ENCODE data around the gene ASTN1.

The ASTN1 gene

DNA sequence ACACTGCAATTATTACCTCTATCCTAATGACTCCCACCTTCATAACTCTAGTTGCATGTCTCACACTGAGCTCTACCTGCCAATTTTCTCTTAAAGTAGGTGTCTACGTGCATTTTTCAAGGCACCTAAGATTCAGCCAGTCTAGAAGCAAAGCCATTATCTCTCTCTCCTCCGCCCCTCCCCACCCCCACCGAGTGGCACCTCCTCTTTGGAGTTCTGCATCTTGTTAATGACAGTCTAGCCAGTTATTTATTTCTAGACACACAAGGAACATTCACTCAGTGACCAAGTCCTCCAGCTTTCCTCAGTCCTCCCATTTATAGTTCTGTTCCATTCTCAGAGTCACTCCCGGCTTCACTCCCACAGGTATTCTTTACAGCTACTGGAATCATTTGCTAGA, 47.6 kb downstream of the ASTN1 start:
- no peak overlapping the region for H2AFZ ChIP-seq (ENCODE audit: low read depth)
- H3K27me3 ChIP-seq (ENCODE audit: insufficient read depth, low read depth) = no peaks in the 10 kb centered on the region
- no peak overlapping the region for H3K4me2 ChIP-seq
- no peaks in the 10 kb centered on the region for H3K79me2 ChIP-seq (ENCODE audit: insufficient read depth, low read depth)
- no peak overlapping the region for H3K9ac ChIP-seq
- H3K4me1 ChIP-seq (ENCODE audit: low read depth, poor library complexity, severe bottlenecking) = no peaks in the 10 kb centered on the region
- no peak overlapping the region for H3K4me3 ChIP-seq (IDR thresholded peaks at IDR 0.05; ENCODE audit: insufficient read depth, low read depth, low read length)
- no peak for TF ChIP-seq CTCF (conservative IDR thresholded peaks at IDR 0.05; ENCODE audit: low read depth, low read length)
- no peak overlapping the region for H3K27ac ChIP-seq
- H4K20me1 ChIP-seq (ENCODE audit: insufficient read depth) = no peaks in the 10 kb centered on the region
- H3K36me3 ChIP-seq (ENCODE audit: insufficient read depth) = no peaks in the 10 kb centered on the region

DNA sequence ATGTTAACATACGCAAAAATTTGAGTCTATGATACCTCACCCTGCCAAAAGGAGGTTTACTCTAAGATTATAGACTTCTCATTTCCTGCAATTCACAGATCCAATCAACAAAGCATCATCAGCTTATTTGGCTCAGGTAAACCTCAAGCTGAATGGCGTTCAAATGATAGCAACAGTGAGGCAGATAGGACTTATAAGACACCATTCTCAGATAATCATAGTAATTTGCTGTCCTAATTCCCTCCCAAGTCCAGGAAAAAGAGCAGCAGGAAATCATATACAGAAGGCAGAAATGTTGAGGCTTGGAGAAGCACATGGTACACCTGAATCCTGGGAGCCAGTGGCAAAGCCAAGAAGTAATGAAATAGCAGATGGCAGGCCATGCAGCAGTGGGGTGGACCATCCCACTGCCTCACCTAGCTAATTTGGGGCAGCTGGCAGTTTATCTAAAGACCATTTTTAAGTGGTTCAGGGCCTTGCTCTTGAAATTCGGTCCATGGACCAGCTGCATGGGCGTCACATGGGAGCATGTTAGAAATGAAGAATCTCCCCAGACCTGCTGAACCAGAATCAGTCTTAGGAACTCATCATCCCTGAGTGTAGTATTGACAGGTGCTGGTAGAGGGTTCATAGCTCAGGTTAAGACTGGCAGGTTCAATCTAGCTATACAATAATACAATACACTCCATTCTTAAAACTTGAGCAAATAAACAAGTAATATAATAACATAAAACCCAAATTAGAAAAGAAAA, 57.7 kb downstream of the ASTN1 start:
- no peaks in the 10 kb centered on the region for H4K20me1 ChIP-seq (ENCODE audit: insufficient read depth)
- TF ChIP-seq CTCF (conservative IDR thresholded peaks at IDR 0.05; ENCODE audit: low read depth, low read length) = no peak
- H3K36me3 ChIP-seq (ENCODE audit: insufficient read depth) = no peaks in the 10 kb centered on the region
- no peaks in the 10 kb centered on the region for H3K27me3 ChIP-seq (ENCODE audit: insufficient read depth, low read depth)
- no peaks in the 10 kb centered on the region for H3K79me2 ChIP-seq (ENCODE audit: insufficient read depth, low read depth)
- no peaks in the 10 kb centered on the region for H3K4me1 ChIP-seq (ENCODE audit: low read depth, poor library complexity, severe bottlenecking)
- no peak overlapping the region for H3K4me3 ChIP-seq (IDR thresholded peaks at IDR 0.05; ENCODE audit: insufficient read depth, low read depth, low read length)
- H3K27ac ChIP-seq = no peak overlapping the region
- no peak overlapping the region for H2AFZ ChIP-seq (ENCODE audit: low read depth)
- no peak overlapping the region for H3K4me2 ChIP-seq
- no peak overlapping the region for H3K9ac ChIP-seq

DNA sequence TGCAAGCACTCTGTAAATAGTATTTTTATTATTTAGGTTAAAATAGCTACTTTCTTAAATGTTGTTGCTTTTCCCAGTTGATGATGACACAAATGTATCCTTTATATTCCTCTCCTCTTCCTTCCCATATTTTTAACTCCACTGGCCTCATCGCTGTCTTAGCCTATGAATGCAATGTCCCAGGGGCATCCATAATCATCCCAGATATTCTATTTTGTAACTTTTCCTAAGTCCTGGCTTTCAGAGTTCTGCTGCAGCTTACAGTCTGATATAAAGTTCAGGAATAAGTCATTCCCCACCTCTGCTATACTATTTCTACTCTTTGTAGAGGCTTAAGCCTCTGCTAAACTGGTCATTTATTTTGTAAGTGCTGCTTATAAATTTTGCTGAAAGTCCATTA, 58.3 kb downstream of the ASTN1 start:
- Histone ChIP-seq H3K9ac (no peak overlapping the region), H3K4me3 (IDR thresholded peaks at IDR 0.05; ENCODE audit: insufficient read depth, low read depth, low read length) (no peak overlapping the region), H3K4me1 (ENCODE audit: low read depth, poor library complexity, severe bottlenecking) (no peaks in the 10 kb centered on the region), H3K79me2 (ENCODE audit: insufficient read depth, low read depth) (no peaks in the 10 kb centered on the region), H3K36me3 (ENCODE audit: insufficient read depth) (no peaks in the 10 kb centered on the region), H2AFZ (ENCODE audit: low read depth) (no peak overlapping the region), H3K27ac (no peak overlapping the region), H4K20me1 (ENCODE audit: insufficient read depth) (no peaks in the 10 kb centered on the region), H3K4me2 (no peak overlapping the region), H3K27me3 (ENCODE audit: insufficient read depth, low read depth) (no peaks in the 10 kb centered on the region)
- no peak for TF ChIP-seq CTCF (conservative IDR thresholded peaks at IDR 0.05; ENCODE audit: low read depth, low read length)

DNA sequence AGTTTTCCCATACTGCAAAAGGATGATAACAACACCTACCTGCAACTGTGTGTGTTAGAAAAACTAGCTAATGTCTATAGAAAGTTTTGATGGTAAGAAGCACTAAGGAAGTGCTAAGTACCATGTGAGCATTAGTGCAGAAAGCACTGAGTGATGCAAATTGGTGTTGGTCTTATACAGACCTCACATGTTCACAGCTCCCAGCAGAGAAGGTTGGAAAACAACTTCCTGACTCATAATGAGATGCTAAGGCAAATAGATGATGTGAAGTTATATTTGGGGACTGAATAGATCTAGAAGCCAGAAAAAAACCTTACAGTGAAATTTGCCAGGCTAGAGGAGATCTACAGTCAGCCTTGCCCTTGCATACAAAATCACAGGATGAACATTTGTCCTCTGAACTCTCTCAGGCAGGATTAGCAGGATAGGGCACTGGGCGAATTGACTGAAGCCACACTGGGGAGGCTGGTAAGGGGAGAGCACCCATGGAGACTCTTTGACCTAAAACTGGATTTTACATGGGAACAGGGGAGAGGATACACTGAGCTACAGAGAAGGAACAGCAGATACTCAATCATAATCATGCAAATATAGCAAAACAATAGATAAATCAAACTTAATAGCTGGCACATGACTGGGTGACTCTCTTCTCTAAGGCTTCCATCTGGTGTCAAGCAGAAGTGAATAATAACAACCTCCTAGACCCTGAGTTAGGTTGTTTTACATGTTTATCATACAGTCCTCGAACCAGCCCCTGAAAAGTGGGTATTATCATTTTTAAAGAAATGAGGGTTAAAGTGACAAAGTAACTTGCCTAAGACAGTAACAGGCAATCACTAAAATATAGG, 61.3 kb downstream of the ASTN1 start:
- Histone ChIP-seq H3K27me3 (ENCODE audit: insufficient read depth, low read depth) (no peaks in the 10 kb centered on the region), H3K4me1 (ENCODE audit: low read depth, poor library complexity, severe bottlenecking) (no peaks in the 10 kb centered on the region), H3K27ac (no peak overlapping the region), H4K20me1 (ENCODE audit: insufficient read depth) (no peaks in the 10 kb centered on the region), H3K79me2 (ENCODE audit: insufficient read depth, low read depth) (no peaks in the 10 kb centered on the region), H3K4me2 (no peak overlapping the region), H3K9ac (no peak overlapping the region), H3K4me3 (IDR thresholded peaks at IDR 0.05; ENCODE audit: insufficient read depth, low read depth, low read length) (no peak overlapping the region), H2AFZ (ENCODE audit: low read depth) (no peak overlapping the region), H3K36me3 (ENCODE audit: insufficient read depth) (no peaks in the 10 kb centered on the region)
- TF ChIP-seq CTCF (conservative IDR thresholded peaks at IDR 0.05; ENCODE audit: low read depth, low read length) = no peak
